ENCODE measurements around the gene WSCD2. TPM values are rescaled to one million over a fixed set of nuclear protein-coding genes. Genes with fewer than 3 reads are reported as not detected.

Gene WSCD2
- total and polyA plus RNA-seq, 2 donors (not counting 3 experiments of a cell fraction or from before 2014, with no cell fraction given) = not detected

DNA sequence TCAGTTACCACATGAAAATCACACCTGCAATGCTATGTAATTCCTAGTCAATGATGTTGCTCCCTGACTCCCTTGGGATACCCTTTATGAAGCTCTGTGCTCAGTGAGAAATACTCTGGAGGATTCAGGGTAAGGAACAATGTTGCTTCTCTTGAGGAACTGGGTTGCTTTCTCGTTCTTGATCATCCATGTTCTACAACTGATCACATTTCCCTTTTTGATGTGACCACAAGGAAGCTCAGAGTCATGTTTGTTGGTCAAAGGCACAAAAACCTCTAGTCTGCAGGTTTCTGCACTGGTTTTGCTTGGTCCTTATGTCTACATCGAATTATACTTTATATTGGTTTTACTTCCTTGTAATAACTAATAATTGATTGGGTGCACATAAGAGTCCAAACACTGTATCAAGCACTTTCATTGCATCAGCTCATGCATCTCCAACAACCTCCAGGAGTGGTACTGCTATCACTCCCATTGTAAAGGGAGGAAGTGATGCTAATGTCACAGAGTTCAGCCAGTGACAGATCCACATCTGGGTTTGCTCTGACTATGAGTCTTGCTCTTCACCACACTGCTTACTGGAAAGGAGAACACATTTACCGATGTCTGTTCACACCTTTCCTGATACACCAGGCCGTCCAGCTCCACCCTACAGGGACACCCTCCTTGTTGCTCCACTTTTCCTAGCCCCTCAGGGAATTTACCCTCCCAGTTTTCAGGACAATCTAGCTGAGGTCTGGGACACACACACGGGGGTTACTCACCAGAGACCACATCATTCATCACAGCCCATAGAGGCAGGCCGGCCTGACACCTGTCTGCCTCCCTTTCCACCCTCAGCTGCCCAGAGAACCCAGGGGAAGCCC lies 169.0 kb downstream of the WSCD2 start:
- no peak overlapping the region for H3K27ac ChIP-seq (ENCODE audit: insufficient read depth, low read depth, low read length)
- CTCF ChIA-PET = no interaction called here

DNA sequence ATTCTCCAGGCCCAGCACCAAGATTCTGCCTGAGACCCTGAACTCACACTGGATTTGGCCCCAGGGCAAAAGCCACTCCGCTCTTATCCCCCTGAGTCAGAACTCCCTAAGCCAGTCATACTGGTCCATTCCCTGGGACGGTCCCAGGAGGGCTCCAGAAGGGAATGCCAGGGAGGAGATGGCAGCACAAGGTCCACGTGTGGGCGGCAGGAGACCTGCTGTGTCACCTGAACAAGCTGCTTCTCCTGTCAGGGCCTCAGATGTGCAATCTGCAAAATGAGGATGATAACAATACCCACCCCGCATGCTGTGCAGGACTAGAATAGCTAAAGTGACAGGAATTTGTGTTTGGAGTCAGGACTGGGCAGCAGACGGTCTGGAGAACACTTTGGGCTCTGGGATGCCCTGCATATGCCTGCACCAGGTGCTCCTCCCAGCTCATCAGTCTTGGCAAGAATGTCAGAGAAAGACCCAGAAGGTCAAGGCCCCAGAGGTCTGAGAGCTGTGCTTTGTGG lies 169.7 kb downstream of the WSCD2 start:
- no peak overlapping the region for H3K4me2 ChIP-seq (ENCODE audit: insufficient read depth, low read length)
- H3K36me3 ChIP-seq (ENCODE audit: control insufficient read depth in 2 of 2, extremely low read depth in 1 of 2, insufficient read depth in 2 of 2, low read length in 2 of 2) = no peaks in the 10 kb centered on the region
- H3K27me3 ChIP-seq (ENCODE audit: control insufficient read depth in 2 of 2, insufficient read depth in 2 of 2, low read length in 2 of 2) = no peaks in the 10 kb centered on the region
- no peak for TF ChIP-seq JUN (IDR thresholded peaks at IDR 0.05; ENCODE audit: borderline replicate concordance, insufficient read depth, insufficient read length, low read depth)
- TF ChIP-seq POLR2AphosphoS5 (IDR thresholded peaks at IDR 0.05; ENCODE audit: insufficient read depth, low read depth, low read length) = no peak
- TF ChIP-seq POLR2A (IDR thresholded peaks at IDR 0.05; ENCODE audit: low read depth, low read length) = no peak
- TF ChIP-seq FOS (IDR thresholded peaks at IDR 0.05; ENCODE audit: borderline replicate concordance, insufficient read depth, low read length) = no peak
- TF ChIP-seq, protein P1, sequence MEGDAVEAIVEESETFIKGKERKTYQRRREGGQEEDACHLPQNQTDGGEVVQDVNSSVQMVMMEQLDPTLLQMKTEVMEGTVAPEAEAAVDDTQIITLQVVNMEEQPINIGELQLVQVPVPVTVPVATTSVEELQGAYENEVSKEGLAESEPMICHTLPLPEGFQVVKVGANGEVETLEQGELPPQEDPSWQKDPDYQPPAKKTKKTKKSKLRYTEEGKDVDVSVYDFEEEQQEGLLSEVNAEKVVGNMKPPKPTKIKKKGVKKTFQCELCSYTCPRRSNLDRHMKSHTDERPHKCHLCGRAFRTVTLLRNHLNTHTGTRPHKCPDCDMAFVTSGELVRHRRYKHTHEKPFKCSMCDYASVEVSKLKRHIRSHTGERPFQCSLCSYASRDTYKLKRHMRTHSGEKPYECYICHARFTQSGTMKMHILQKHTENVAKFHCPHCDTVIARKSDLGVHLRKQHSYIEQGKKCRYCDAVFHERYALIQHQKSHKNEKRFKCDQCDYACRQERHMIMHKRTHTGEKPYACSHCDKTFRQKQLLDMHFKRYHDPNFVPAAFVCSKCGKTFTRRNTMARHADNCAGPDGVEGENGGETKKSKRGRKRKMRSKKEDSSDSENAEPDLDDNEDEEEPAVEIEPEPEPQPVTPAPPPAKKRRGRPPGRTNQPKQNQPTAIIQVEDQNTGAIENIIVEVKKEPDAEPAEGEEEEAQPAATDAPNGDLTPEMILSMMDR (IDR thresholded peaks at IDR 0.05; ENCODE audit: extremely low read depth in 1 of 2, insufficient read depth in 1 of 2, low read depth in 1 of 2, low read length in 2 of 2) = no peak
- TF ChIP-seq MYC (IDR thresholded peaks at IDR 0.05; ENCODE audit: low read depth, low read length) = no peak
- TF ChIP-seq GATA2 (IDR thresholded peaks at IDR 0.05; ENCODE audit: insufficient read depth, insufficient read length, low read depth, low read length) = no peak
- TF ChIP-seq, protein P2, sequence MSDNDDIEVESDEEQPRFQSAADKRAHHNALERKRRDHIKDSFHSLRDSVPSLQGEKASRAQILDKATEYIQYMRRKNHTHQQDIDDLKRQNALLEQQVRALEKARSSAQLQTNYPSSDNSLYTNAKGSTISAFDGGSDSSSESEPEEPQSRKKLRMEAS (IDR thresholded peaks at IDR 0.05; ENCODE audit: insufficient read depth, insufficient read length) = no peak
- TF ChIP-seq EZH2 (IDR thresholded peaks at IDR 0.05; ENCODE audit: borderline replicate concordance, low read depth, low read length, severe bottlenecking) = no peak
- no peaks in the 10 kb centered on the region for H3K9me3 ChIP-seq (replicated peaks; ENCODE audit: control insufficient read depth, insufficient read depth, low read length)
- dilution Hi-C loops (cut with MboI; ENCODE audit: extremely low pct_ligation_motif_present, low sequenced_read_pairs) (no loop called here), intact Hi-C loops (cut with micrococcal nuclease) (no loop called here)
- CTCF ChIA-PET = no interaction called here
- FAIRE-seq = no peak
- POLR2A ChIA-PET = no interaction called here
- no peak for DNase-seq (ENCODE audit: low read depth, low spot score)
- H3K4me3 ChIP-seq (replicated peaks in 1 of 3; ENCODE audit: insufficient read depth in 1 of 3, low read depth in 1 of 3, low read length in 3 of 3) = no peak overlapping the region
- no peaks in the 10 kb centered on the region for H4K20me1 ChIP-seq (replicated peaks; ENCODE audit: control insufficient read depth, extremely low read depth, insufficient read depth, low read length)
- H2AFZ ChIP-seq (ENCODE audit: low read depth, low read length) = no peak overlapping the region
- peaks cover 38% of the 10 kb centered on the region for H3K4me1 ChIP-seq (ENCODE audit: control insufficient read depth, extremely low read depth, insufficient read depth, low read length)
- H3K79me2 ChIP-seq (ENCODE audit: control insufficient read depth, insufficient read depth, low read length) = no peaks in the 10 kb centered on the region
- no peak overlapping the region for H3K27ac ChIP-seq (ENCODE audit: insufficient read depth, low read depth, low read length)
- H3K9ac ChIP-seq (replicated peaks; ENCODE audit: extremely low read depth, insufficient read depth, low read length) = no peak overlapping the region
- BruUV-seq (replicated peaks) = no TSS peak
- no peaks in the 10 kb centered on the region for H3K9me1 ChIP-seq (replicated peaks; ENCODE audit: control insufficient read depth, extremely low read depth, insufficient read depth, low read length)

More for the DNA sequence above, 169.0 kb downstream of the WSCD2 start:
- no peak for TF ChIP-seq MYC (IDR thresholded peaks at IDR 0.05; ENCODE audit: low read depth, low read length)
- no peaks in the 10 kb centered on the region for H3K79me2 ChIP-seq (ENCODE audit: control insufficient read depth, insufficient read depth, low read length)
- no TSS peak for BruUV-seq (replicated peaks)
- dilution Hi-C loops (cut with MboI; ENCODE audit: extremely low pct_ligation_motif_present, low sequenced_read_pairs) (no loop called here), intact Hi-C loops (cut with micrococcal nuclease) (loop anchor here (1.0 kb wide), 1 partner anchor 7 kb away; no protein-coding TSS in a partner anchor)
- no peaks in the 10 kb centered on the region for H4K20me1 ChIP-seq (replicated peaks; ENCODE audit: control insufficient read depth, extremely low read depth, insufficient read depth, low read length)
- FAIRE-seq (peak; percentile 65), DNase-seq (ENCODE audit: low read depth, low spot score) (no peak)
- H3K4me2 ChIP-seq (ENCODE audit: insufficient read depth, low read length) = no peak overlapping the region
- no peak overlapping the region for H3K9ac ChIP-seq (replicated peaks; ENCODE audit: extremely low read depth, insufficient read depth, low read length)
- no peaks in the 10 kb centered on the region for H3K36me3 ChIP-seq (ENCODE audit: control insufficient read depth in 2 of 2, extremely low read depth in 1 of 2, insufficient read depth in 2 of 2, low read length in 2 of 2)
- H3K27me3 ChIP-seq (ENCODE audit: control insufficient read depth in 2 of 2, insufficient read depth in 2 of 2, low read length in 2 of 2) = no peaks in the 10 kb centered on the region
- H2AFZ ChIP-seq (ENCODE audit: low read depth, low read length) = no peak overlapping the region
- H3K4me1 ChIP-seq (ENCODE audit: control insufficient read depth, extremely low read depth, insufficient read depth, low read length) = peaks cover 35% of the 10 kb centered on the region
- H3K9me1 ChIP-seq (replicated peaks; ENCODE audit: control insufficient read depth, extremely low read depth, insufficient read depth, low read length) = no peaks in the 10 kb centered on the region
- POLR2A ChIA-PET = no interaction called here
- H3K4me3 ChIP-seq (replicated peaks in 1 of 3; ENCODE audit: insufficient read depth in 1 of 3, low read depth in 1 of 3, low read length in 3 of 3) = no peak overlapping the region
- H3K9me3 ChIP-seq (replicated peaks; ENCODE audit: control insufficient read depth, insufficient read depth, low read length) = no peaks in the 10 kb centered on the region
